GM12874 (cell line): Measurements from ENCODE around the gene WWOX.

Experiments used
- CTCF ChIP-seq: IDR thresholded peaks from 2 replicates; pipeline ENCODE4 v1.5.1; 2011; ENCODE audit warnings: low read depth, mild to moderate bottlenecking, control low read depth, low read length, moderate library complexity; ENCODE audit not compliant: insufficient read depth

WWOX gene

GRCh38 chr16:78175287-78175686 is 75.8 kb downstream of the WWOX start:
- TF ChIP-seq CTCF: no peak

GRCh38 chr16:78176435-78176834 is 77.0 kb downstream of the WWOX start:
- no peak for TF ChIP-seq CTCF

DNA sequence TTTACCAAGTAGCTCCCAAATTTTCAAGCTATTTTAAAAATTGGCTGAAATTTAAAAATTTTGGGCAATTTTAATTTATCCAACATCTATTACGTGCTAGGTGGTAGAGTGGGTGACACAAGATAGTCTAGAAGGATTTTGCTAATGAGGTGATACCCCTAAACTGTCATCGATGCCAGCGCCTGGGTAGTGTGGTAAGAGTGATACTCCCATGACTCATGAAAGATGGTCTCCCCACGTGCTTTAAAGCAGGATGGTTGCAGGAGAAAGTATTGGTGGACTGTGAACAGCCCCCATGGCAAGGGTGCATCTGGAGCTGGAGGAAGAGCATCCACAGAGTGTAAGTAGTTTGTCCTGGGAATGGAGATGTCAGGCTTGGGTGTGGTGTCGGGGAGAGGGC is 77.8 kb downstream of the WWOX start:
- no peak for TF ChIP-seq CTCF

- TF ChIP-seq CTCF: no peak
Measured at GRCh38 chr16:78177987-78178386, 78.5 kb downstream of the WWOX start.

- TF ChIP-seq CTCF: no peak
Measured at GRCh38 chr16:78179666-78180065, 80.2 kb downstream of the WWOX start.

DNA sequence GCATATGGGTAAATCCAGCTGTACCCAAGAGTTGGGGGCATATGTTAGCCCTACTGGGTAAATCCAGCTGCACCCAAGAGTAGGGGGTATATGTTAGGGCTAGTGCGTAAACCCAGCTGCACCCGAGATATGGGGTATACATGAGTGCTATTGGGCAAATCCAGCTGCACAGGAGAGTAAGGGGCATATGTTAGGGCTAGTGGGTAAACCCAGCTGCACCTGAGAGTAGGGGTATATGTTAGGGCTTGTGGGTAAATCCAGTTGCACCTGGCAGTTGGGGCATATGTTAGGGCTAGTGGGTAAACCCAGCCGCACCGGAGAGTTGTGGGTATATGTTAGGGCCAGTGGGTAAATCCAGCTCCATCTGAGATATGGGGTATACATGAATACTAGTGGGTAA is 80.9 kb downstream of the WWOX start:
- TF ChIP-seq CTCF: no peak

- no peak for TF ChIP-seq CTCF
Measured at GRCh38 chr16:78183437-78184237, 84.2 kb downstream of the WWOX start.
